ENCODE results near the gene CFL2. TPM values are rescaled to one million over a fixed set of nuclear protein-coding genes. Genes with fewer than 3 reads are reported as not detected.
"Not testable (repeated sequence)": the region's sequence is repeated elsewhere in the genome, so short reads cannot be mapped to it uniquely, and the experiment has no call there.

Gene CFL2
- total RNA-seq, 1 donor from 2014 or later: 99.0 TPM

GRCh38 chr14:34711796-34712712 lies 2.3 kb downstream of the CFL2 start:
- no peak for DNase-seq

DNA sequence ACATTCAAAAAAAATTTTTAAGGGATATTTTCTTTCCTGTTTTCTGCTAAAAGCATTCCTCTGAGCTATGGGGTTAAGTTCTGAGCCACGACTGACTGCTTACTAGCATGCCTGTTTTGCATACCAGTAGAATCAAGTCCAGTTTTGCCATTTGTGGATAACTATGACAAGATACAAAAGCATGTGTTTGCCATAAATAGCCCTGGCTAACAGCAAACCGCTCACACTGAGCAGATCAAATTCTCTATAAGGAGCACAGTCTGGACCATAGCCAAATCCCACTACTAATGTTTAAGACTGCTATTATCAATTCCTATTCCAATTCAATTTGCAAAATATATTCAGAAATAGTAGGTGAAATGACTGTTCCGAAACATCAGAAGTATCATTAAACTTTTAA lies 3.2 kb downstream of the CFL2 start:
- peak; percentile 91 for DNase-seq

- DNase-seq: no peak
These were observed 3.6 kb downstream of the CFL2 start for GRCh38 chr14:34710744-34711143.

DNA sequence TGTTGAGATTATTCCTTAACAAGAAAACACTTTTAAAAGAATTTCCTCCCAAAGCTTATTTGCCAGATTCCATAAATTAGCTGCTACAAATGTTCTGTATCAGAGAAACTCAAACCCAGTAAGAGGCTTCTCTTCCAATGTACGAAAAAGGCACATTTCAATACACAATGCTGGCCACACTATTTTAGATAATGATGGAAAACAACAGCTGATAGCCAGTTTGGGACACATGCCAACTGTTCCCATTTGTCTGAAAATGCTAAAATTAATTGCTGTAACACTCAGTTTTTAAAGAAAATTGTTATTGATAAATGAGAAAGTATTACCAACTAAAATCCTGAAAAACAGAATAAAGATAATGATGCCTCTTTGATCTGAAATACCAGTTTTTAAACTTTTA lies 4.4 kb downstream of the CFL2 start:
- DNase-seq: peak; percentile 12

DNA sequence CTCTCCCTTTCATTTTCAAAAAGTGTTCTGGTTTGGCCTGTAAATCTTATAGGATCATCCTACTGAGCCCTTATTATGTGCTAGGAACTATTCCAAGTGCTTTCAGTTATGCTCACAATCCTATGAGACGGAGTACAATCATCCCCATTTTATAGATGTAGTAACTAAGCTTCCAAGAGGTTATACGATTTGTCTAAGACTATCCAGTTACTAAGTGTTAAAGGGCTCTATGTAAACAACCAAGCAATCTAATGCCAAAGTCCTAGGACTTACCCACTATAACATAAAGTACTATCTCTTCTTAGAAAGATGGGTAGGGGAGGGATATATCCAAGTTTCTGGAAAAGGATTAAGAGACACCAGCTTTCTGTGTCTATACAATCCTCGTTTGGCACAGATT lies 6.7 kb downstream of the CFL2 start:
- DNase-seq: no peak

DNA sequence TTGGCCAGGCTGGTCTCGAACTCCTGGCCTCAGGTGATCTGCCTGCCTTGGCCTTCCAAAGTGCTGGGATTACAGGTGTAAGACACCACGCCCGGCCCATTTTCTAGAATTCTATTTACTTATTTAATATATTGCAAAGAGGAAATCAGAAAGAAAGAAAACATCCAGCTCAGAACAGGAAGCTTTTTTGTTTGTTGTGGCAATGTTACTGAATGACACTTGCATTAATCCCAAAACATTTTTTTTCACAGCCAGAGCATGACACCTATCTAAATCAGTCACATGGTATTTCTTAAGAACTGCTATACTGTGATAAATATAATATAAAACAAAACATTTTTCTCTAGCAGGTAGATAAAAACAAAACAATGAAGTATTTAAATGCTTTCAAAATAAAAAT lies 12.6 kb downstream of the CFL2 start:
- no peak for DNase-seq

GRCh38 chr14:34700622-34701130 lies 13.7 kb downstream of the CFL2 start:
- DNase-seq: no peak

DNA sequence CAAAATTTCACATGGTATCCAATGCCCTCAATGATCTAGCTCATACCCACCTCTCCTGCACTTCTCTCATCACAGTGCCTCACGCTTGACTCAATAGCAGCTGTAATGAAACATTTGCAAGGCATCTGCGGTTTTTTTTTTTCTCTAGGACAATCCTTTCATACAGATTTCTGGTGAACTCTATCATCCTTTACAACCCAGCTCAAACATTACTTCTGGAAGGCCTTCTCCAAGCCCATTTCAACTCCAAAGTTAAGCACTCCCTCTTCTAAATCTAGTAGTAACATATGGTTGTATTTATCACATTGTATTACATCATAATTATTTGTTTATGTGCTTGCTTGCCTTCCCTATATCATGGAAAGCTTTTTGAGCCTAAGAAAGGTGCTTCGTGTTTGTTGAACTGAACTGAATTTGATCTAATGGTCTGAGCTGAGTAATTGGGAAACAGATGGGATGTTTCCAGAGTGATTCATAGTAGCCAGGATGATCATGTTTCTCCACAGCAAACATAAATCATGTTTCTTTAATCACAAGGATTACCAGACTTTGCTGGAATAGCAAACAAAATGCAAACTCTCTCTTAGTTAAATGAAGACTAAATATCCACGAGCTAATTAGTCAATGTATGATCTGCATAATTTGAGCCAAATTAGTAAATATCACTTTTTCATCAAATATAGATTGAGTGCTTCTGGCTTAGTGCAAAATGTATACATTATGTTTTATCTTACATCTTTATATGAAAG lies 14.3 kb downstream of the CFL2 start:
- peak; percentile 85 for DNase-seq

- DNase-seq: not testable (repeated sequence)
These were observed 20.2 kb downstream of the CFL2 start for GRCh38 chr14:34694216-34694615.

DNA sequence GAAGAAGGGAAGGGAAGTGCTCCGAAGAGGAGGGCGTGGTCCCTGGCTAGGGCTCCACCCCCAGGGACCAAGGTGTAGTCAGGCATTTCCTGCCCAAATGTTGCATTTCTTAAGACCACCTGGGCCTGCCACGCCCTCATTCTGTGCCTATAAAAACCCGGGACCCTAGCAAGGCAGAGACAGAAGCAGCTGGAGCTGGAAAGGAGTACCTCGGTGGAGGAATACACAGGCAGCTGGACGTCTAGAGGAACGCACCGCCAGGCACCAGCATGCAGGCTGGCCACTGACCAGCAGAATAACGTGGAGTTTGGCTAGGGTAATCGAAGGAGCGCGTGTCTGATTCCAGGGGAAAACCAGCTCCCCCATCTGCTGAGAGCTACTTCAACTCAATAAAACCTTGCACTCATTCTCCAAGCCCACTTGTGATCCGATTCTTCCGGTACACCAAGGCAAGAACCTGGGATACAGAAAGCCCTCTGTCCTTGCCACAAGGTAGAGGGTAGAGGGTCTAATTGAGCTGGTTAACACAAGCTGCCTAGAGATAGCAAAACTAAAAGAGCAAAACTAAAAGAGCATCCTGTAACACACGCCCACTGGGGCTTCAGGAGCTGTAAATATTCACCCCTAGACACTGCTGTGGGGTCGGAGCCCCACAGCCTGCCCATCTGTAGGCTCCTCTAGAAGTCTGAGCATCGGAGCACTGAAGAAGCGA lies 21.0 kb downstream of the CFL2 start:
- no peak for DNase-seq

DNA sequence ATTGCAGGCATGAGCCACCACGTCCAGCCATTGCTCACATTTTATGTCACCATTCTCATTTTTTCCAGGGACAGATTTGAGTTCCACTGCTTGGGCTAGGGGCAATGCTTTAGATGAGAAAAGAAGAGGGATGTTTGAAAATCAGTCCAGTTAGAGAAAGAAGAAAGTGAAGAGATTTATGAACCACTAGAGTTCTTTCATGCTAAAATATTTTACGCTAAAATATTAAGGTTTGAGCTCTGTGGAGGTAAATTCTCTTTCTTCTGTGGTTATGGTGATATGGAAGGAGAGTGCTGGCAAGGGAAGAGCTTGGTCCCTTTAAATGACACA lies 21.5 kb downstream of the CFL2 start:
- DNase-seq: no peak

GRCh38 chr14:34692348-34692747 lies 22.0 kb downstream of the CFL2 start:
- peak; percentile 60 for DNase-seq

GRCh38 chr14:34691206-34691605 lies 23.2 kb downstream of the CFL2 start:
- DNase-seq: no peak

GRCh38 chr14:34688470-34689206 lies 25.8 kb downstream of the CFL2 start:
- DNase-seq: no peak

- DNase-seq: no peak
These were observed 28.5 kb downstream of the CFL2 start for GRCh38 chr14:34685819-34686428.

GRCh38 chr14:34684578-34684977 lies 29.8 kb downstream of the CFL2 start:
- no peak for DNase-seq

DNA sequence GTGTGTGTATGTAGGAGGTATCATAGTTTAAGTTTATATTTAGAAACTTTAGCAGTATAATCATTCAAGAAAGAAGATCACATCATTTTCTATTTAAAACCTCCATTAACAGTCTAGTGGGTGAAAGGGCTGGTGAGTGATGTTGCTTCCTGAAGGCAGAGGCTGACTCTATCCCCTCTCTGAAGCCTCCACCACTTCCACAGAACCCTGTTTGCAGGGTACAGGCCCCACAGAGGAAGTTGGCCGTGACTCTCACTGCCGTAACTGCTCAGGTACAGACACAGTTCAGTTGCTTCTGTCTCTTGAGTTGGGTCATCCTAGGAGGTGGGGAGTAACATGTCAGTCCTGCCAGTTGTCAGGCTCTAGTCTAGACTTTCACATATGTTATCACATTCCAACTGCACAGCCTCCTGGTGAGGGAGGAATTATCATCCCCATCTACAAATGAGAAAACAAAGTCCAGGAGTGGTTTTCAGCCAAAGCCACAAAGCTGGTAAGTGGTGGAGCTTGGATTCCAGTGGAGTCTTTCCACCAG lies 31.5 kb downstream of the CFL2 start:
- no peak for DNase-seq

- no peak for DNase-seq
These were observed 33.5 kb downstream of the CFL2 start for GRCh38 chr14:34680806-34681479.

DNA sequence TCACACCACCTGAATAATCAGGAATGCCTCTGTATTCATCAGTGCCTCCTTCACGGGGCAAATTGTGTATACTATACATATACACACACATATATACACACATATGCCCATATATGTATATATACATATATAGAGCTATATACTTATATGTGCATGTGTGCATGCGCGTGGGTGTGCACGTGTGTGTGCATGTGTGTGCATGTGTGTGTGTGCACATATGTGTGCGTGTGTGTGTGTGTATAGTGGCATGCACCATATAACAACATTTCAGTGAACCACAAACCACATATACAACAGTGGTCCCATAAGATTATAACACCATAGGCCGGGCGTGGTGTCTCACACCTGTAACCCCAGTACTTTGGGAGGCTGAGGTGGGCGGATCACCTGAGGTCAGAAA lies 35.7 kb downstream of the CFL2 start:
- no peak for DNase-seq

- peak; percentile 56 for DNase-seq
These were observed 36.1 kb downstream of the CFL2 start for GRCh38 chr14:34678306-34678705.

Measured in skin of body (tissue), 2 donors.